ENCODE data around the gene ZNF324B. TPM values are rescaled to one million over a fixed set of nuclear protein-coding genes. Genes with fewer than 3 reads are reported as not detected.
A peak's percentile ranks its signal among the peaks of the same experiment; 100 is the strongest.
"Not testable (repeated sequence)": the region's sequence is repeated elsewhere in the genome, so short reads cannot be mapped to it uniquely, and the experiment has no call there.

The ZNF324B gene
- total RNA-seq, 2 experiments from 2014 or later = 5.8 to 6.2 TPM

- DNase-seq = no peak
- Mint-ChIP-seq H3K4me3 (no peak overlapping the region), H3K27ac (no peak overlapping the region), H3K9me3 (peaks cover 63% of the 10 kb centered on the region), H3K36me3 (ENCODE audit: low read depth) (peaks cover 56% of the 10 kb centered on the region), H3K4me1 (ENCODE audit: low read depth) (no peaks in the 10 kb centered on the region), H3K27me3 (ENCODE audit: low read depth) (no peaks in the 10 kb centered on the region)
- intact Hi-C loops (cut with micrococcal nuclease) = no loop called here
- CTCF ChIA-PET = interaction anchor here (0.7 kb wide), 1 partner anchor 14 kb away, joined by 3 read pairs; no protein-coding TSS in a partner anchor
These were observed 21.7 kb upstream of the ZNF324B start for GRCh38 chr19:58429745-58430144.

- no peak overlapping the region for H3K4me3 Mint-ChIP-seq
- H3K27me3 Mint-ChIP-seq (ENCODE audit: low read depth) = no peaks in the 10 kb centered on the region
- no peak overlapping the region for H3K27ac Mint-ChIP-seq
- peaks cover 86% of the 10 kb centered on the region for H3K9me3 Mint-ChIP-seq
- peaks cover 11% of the 10 kb centered on the region for H3K4me1 Mint-ChIP-seq (ENCODE audit: low read depth)
- intact Hi-C loops (cut with micrococcal nuclease) = no loop called here
- DNase-seq = no peak
- peaks cover 85% of the 10 kb centered on the region for H3K36me3 Mint-ChIP-seq (ENCODE audit: low read depth)
- CTCF ChIA-PET = no interaction called here
These were observed 17.2 kb upstream of the ZNF324B start for GRCh38 chr19:58434217-58434616.

DNA sequence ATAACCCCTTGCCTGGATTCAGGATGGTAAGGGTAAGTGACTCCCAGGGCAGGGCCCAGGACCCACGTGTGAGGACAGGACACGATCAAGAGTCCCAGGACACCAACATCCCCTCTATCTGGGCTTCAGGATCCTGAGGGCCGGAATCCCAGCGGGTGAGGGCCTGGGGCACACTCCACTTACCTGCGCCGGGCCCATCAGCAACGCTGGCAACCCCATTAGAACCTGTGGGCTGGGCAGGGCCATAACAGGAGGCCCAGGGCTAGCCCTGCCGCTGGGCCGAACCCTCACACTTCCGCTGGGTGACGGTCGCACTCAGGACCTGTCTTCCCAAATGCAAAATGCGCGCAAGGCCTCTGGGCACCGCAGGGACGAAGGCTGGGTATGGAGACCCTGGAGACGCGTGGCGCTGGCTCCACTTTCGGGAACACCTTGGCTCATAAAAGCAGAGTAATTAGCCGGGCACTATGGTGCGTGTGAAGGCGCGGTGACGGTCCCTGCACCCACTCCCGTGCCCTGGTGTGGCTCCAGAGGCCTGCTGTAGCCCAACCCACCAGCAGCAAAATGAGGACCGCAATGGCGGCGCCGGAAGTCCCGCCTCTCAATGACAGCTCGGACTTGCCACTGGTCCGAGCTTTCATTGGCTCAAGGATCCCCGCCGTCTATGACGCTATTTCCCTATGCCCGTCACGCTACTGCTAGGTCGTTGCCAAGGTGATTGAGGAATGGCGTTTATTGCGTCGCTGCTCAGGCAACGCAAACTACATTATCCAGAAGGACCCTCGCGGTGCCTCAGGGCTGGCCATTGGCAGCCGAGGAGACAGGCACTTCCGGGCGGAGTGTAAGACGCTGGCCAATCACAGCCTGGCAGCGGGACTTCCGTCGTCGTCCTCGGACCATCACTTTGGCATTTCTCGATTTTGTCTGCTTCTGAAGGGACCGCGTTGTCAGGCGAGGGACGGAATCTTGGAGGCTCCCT, 11.6 kb upstream of the ZNF324B start, which contains the start of gene ZNF132:
Gene ZNF132, minus strand, starts transcription at position 578 of the 979 bp plus-strand sequence. Its CDS starts 332 bp downstream, at position 246.
- H3K9me3 Mint-ChIP-seq = peaks cover 42% of the 10 kb centered on the region
- intact Hi-C loops (cut with micrococcal nuclease) = loop anchor here (1.0 to 5.0 kb wide), 12 partner anchors 11 to 257 kb away; partner anchors contain the start of genes MZF1, ZNF274, ZNF324B and ZNF446

DNA sequence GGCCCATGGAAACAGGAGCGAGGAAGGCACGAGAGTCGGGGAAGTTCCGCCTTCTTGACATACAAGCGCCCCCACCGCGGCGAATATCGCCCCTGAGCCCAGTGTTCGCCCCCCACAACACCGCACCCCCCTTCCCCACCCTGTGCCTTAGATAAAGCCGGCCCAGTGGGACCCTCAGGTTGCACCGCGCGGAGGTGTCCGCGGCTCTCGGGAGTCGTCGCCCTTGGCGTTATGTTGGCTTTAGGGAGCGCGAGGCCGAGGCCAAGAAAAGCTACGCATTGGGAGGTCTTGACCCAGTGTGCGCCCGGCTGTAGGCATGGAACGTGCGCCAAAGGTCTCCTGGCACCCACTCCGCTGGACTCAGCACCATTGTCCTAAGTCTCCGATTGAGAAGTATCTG, 10.9 kb upstream of the ZNF324B start:
- Mint-ChIP-seq H3K4me3 (peak overlapping the region; percentile 95), H3K4me1 (ENCODE audit: low read depth) (peaks cover 18% of the 10 kb centered on the region), H3K36me3 (ENCODE audit: low read depth) (peaks cover 44% of the 10 kb centered on the region), H3K9me3 (peaks cover 35% of the 10 kb centered on the region), H3K27me3 (ENCODE audit: low read depth) (no peaks in the 10 kb centered on the region), H3K27ac (peak overlapping the region; percentile 88)
- CTCF ChIA-PET = no interaction called here
- intact Hi-C loops (cut with micrococcal nuclease) = loop anchor here (1.0 to 5.0 kb wide), 12 partner anchors 11 to 257 kb away; partner anchors contain the start of genes MZF1, ZNF274, ZNF324B and ZNF446
- no peak for DNase-seq

More for the DNA sequence above, 11.6 kb upstream of the ZNF324B start, which contains the start of gene ZNF132:
- Mint-ChIP-seq H3K36me3 (ENCODE audit: low read depth) (peaks cover 51% of the 10 kb centered on the region), H3K27ac (peak within 1 kb of the TSS; percentile 88), H3K4me1 (ENCODE audit: low read depth) (peaks cover 18% of the 10 kb centered on the region), H3K27me3 (ENCODE audit: low read depth) (no peaks in the 10 kb centered on the region), H3K4me3 (peak within 1 kb of the TSS; percentile 95)
- CTCF ChIA-PET = no interaction called here
- peak; percentile 98 for DNase-seq

DNA sequence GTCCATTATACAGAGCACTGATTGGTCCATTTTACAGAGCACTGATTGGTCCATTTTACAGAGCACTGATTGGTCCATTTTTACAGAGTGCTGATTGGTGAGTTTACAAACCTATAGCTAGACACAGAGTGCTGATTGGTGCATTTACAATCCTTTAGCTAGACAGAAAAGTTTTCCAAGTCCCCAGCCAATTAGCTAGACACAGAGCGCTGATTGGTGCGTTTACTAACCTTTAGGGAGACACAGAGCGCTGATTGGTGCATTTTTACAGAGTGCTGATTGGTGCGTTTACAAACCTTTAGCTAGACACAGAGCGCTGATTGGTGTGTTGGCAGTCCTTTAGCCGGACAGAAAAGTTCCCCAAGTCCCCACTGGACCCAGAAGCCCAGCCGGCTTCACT, 8.4 kb upstream of the ZNF324B start:
- intact Hi-C loops (cut with micrococcal nuclease) = loop anchor here (5.0 kb wide), 3 partner anchors 81 to 216 kb away; partner anchors contain the start of genes ZNF497, ZNF544 and ZSCAN22
- Mint-ChIP-seq H3K9me3 (peaks cover 20% of the 10 kb centered on the region), H3K36me3 (ENCODE audit: low read depth) (peaks cover 22% of the 10 kb centered on the region), H3K4me1 (ENCODE audit: low read depth) (peaks cover 16% of the 10 kb centered on the region)
- CTCF ChIA-PET = interaction anchor here (1.1 kb wide), 1 partner anchor 138 kb away, joined by 3 read pairs; no protein-coding TSS in a partner anchor
- H3K27ac Mint-ChIP-seq; DNase-seq; H3K4me3 Mint-ChIP-seq; H3K27me3 Mint-ChIP-seq (ENCODE audit: low read depth): not testable (repeated sequence)

DNA sequence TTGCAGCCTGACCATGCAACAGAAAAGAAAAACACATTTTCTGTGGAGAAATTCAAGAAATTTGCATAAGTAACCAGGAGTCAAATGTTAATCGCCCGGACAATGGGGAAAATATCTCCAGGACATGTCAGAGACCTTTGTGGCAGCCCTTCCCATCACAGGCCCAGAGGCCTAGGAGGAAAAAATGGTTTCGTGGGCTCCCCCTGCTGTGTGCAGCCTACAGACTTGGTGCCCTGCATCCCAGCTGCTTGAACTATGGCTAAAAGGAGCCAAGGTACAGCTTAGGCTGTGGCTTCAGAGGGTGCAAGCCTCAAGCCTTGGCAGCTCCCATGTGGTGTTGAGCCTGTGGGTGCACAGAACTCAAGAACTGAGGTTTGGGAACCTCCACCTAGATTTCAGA, 2.6 kb upstream of the ZNF324B start:
- H3K27ac Mint-ChIP-seq; H3K4me3 Mint-ChIP-seq; intact Hi-C loops (cut with micrococcal nuclease); DNase-seq; H3K9me3 Mint-ChIP-seq; CTCF ChIA-PET: not testable (repeated sequence)
- peaks cover 10% of the 10 kb centered on the region for H3K36me3 Mint-ChIP-seq (ENCODE audit: low read depth)
- H3K4me1 Mint-ChIP-seq (ENCODE audit: low read depth) = peaks cover 21% of the 10 kb centered on the region
- H3K27me3 Mint-ChIP-seq (ENCODE audit: low read depth) = peaks cover 11% of the 10 kb centered on the region

GRCh38 chr19:58449980-58450379, 1.4 kb upstream of the ZNF324B start:
- Mint-ChIP-seq H3K27me3 (ENCODE audit: low read depth) (peaks cover 11% of the 10 kb centered on the region), H3K36me3 (ENCODE audit: low read depth) (peaks cover 14% of the 10 kb centered on the region), H3K4me1 (ENCODE audit: low read depth) (peaks cover 21% of the 10 kb centered on the region)
- intact Hi-C loops (cut with micrococcal nuclease); H3K4me3 Mint-ChIP-seq; H3K27ac Mint-ChIP-seq; DNase-seq; H3K9me3 Mint-ChIP-seq: not testable (repeated sequence)
- CTCF ChIA-PET = interaction anchor here (0.7 kb wide), 1 partner anchor 16 kb away, joined by 4 read pairs; no protein-coding TSS in a partner anchor

GRCh38 chr19:58450856-58451357, 515 bp upstream of the ZNF324B start:
- intact Hi-C loops (cut with micrococcal nuclease) = loop anchor here (1.0 kb wide), 5 partner anchors 11 to 269 kb away; partner anchors contain the start of genes ZNF132, ZNF324 and ZNF837
- Mint-ChIP-seq H3K36me3 (ENCODE audit: low read depth) (peaks cover 15% of the 10 kb centered on the region), H3K4me3 (peak overlapping the region; percentile 79), H3K27ac (no peak overlapping the region), H3K4me1 (ENCODE audit: low read depth) (peaks cover 21% of the 10 kb centered on the region), H3K9me3 (peaks cover 8% of the 10 kb centered on the region), H3K27me3 (ENCODE audit: low read depth) (peaks cover 11% of the 10 kb centered on the region)
- DNase-seq = no peak
- CTCF ChIA-PET = no interaction called here

DNA sequence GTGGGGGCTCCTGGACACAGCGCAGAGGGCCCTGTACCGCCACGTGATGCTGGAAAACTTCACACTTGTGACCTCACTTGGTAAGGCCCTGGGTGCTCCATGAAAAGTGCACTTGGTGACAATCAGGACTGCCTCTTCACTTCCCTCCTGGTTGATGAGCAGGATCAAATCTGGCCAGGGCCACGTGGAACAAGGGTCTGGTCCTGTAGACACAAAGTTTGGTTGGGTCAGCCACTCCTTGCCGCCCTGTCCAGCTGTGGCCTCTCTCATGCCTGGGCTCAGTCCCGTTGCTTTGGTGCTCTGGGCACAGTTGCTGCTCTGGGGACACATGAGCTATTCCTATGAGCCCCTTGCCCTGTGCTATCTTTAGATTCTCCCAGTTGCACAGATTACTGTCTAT, 2.3 kb downstream of the ZNF324B start:
- peaks cover 23% of the 10 kb centered on the region for H3K4me1 Mint-ChIP-seq (ENCODE audit: low read depth)
- peaks cover 2% of the 10 kb centered on the region for H3K27me3 Mint-ChIP-seq (ENCODE audit: low read depth)
- H3K9me3 Mint-ChIP-seq = peaks cover 3% of the 10 kb centered on the region
- DNase-seq = no peak
- H3K27ac Mint-ChIP-seq = no peak overlapping the region
- CTCF ChIA-PET = no interaction called here
- H3K36me3 Mint-ChIP-seq (ENCODE audit: low read depth) = peaks cover 23% of the 10 kb centered on the region
- intact Hi-C loops (cut with micrococcal nuclease) = no loop called here
- peak overlapping the region; percentile 49 for H3K4me3 Mint-ChIP-seq

DNA sequence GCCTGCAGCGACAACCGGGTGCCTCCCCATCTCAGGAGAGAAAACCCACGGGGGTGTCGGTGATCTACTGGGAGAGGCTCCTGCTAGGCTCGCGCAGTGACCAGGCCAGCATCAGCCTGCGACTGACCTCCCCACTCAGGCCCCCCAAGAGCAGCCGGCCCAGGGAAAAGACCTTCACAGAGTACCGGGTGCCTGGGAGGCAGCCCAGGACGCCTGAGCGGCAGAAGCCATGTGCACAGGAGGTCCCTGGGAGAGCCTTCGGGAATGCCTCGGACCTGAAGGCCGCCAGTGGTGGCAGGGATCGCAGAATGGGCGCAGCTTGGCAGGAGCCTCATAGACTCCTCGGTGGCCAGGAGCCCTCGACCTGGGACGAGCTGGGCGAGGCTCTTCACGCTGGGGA, 3.9 kb downstream of the ZNF324B start:
- Mint-ChIP-seq H3K27me3 (ENCODE audit: low read depth) (no peaks in the 10 kb centered on the region), H3K36me3 (ENCODE audit: low read depth) (peaks cover 23% of the 10 kb centered on the region), H3K9me3 (no peaks in the 10 kb centered on the region), H3K4me3 (no peak overlapping the region), H3K4me1 (ENCODE audit: low read depth) (peaks cover 24% of the 10 kb centered on the region), H3K27ac (no peak overlapping the region)
- no peak for DNase-seq
- CTCF ChIA-PET = no interaction called here
- intact Hi-C loops (cut with micrococcal nuclease) = no loop called here

DNA sequence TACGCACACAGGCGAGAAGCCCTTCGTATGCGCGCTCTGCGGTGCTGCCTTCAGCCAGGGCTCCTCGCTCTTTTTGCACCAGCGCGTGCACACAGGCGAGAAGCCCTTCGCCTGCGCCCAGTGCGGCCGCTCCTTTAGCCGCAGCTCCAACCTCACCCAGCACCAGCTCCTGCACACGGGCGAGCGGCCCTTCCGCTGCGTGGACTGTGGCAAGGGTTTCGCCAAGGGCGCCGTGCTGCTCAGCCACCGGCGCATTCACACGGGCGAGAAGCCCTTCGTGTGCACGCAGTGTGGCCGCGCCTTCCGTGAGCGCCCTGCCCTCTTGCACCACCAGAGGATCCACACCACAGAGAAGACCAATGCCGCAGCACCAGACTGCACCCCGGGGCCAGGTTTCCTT, 4.7 kb downstream of the ZNF324B start:
- H3K4me1 Mint-ChIP-seq (ENCODE audit: low read depth) = peaks cover 20% of the 10 kb centered on the region
- intact Hi-C loops (cut with micrococcal nuclease) = no loop called here
- peaks cover 24% of the 10 kb centered on the region for H3K36me3 Mint-ChIP-seq (ENCODE audit: low read depth)
- H3K27ac Mint-ChIP-seq = no peak overlapping the region
- H3K9me3 Mint-ChIP-seq = no peaks in the 10 kb centered on the region
- DNase-seq = no peak
- no peaks in the 10 kb centered on the region for H3K27me3 Mint-ChIP-seq (ENCODE audit: low read depth)
- no peak overlapping the region for H3K4me3 Mint-ChIP-seq
- CTCF ChIA-PET = no interaction called here

GRCh38 chr19:58460039-58460438, 8.6 kb downstream of the ZNF324B start:
- Mint-ChIP-seq H3K9me3 (no peaks in the 10 kb centered on the region), H3K27ac (no peak overlapping the region), H3K4me1 (ENCODE audit: low read depth) (peaks cover 5% of the 10 kb centered on the region), H3K27me3 (ENCODE audit: low read depth) (no peaks in the 10 kb centered on the region), H3K36me3 (ENCODE audit: low read depth) (peaks cover 16% of the 10 kb centered on the region), H3K4me3 (no peak overlapping the region)
- CTCF ChIA-PET = no interaction called here
- intact Hi-C loops (cut with micrococcal nuclease) = no loop called here
- no peak for DNase-seq

Data from activated naive CD4-positive, alpha-beta T cell treated with anti-CD3 and anti-CD28 coated beads for 36 hours (primary cell).